Loucy (cell line): Measurements from ENCODE around the gene ARHGDIG.

ENCODE experiments used
- EZH2phosphoT487 ChIP-seq: fragments of 200-600 bp; IDR thresholded peaks from 2 replicates; pipeline ENCODE4 v1.6.1; 2018; ENCODE audit warnings: antibody characterized with exemption, mild to moderate bottlenecking, moderate library complexity, borderline replicate concordance
- TF ChIP-seq, protein P1 (sequence below): fragments of 200-600 bp; sonication (generic); conservative IDR thresholded peaks from 2 replicates; pipeline ENCODE4 v1.5.1; 2014; ENCODE audit warnings: mild to moderate bottlenecking, antibody characterized with exemption, low read length

GRCh38 chr16:296806-297510 lies 16.6 kb downstream of the ARHGDIG start:
- TF ChIP-seq, protein P1, sequence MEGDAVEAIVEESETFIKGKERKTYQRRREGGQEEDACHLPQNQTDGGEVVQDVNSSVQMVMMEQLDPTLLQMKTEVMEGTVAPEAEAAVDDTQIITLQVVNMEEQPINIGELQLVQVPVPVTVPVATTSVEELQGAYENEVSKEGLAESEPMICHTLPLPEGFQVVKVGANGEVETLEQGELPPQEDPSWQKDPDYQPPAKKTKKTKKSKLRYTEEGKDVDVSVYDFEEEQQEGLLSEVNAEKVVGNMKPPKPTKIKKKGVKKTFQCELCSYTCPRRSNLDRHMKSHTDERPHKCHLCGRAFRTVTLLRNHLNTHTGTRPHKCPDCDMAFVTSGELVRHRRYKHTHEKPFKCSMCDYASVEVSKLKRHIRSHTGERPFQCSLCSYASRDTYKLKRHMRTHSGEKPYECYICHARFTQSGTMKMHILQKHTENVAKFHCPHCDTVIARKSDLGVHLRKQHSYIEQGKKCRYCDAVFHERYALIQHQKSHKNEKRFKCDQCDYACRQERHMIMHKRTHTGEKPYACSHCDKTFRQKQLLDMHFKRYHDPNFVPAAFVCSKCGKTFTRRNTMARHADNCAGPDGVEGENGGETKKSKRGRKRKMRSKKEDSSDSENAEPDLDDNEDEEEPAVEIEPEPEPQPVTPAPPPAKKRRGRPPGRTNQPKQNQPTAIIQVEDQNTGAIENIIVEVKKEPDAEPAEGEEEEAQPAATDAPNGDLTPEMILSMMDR = no peak
- no peak for TF ChIP-seq EZH2phosphoT487
